A549 (cell line): ENCODE results near the gene SMYD5.
"Not testable (repeated sequence)": the region's sequence is repeated elsewhere in the genome, so short reads cannot be mapped to it uniquely, and the experiment has no call there.

Experiments used
- CHD2 ChIP-seq: fragments of 150-350 bp; IDR thresholded peaks from 2 replicates; pipeline ENCODE4 v1.6.1; 2014; ENCODE audit warnings: low read length; ENCODE audit not compliant: partially characterized antibody
- EHMT2 ChIP-seq: fragments of 200-600 bp; sonication (generic); IDR thresholded peaks from 2 replicates; pipeline ENCODE4 v1.6.1; 2016; ENCODE audit warnings: antibody characterized with exemption, low read depth, mild to moderate bottlenecking, moderate library complexity
- EP300 ChIP-seq, 2 experiments: fragments of >200 bp; sonication (Bioruptor Twin); formaldehyde crosslinking; IDR thresholded peaks; 2 replicates in 1 of 2; 3 replicates in 1 of 2; pipeline ENCODE4 v1.6.1; 2016 to 2017
- HDAC2 ChIP-seq: fragments of 200-600 bp; sonication (generic); IDR thresholded peaks from 2 replicates; pipeline ENCODE4 v1.6.1; 2016
- JUN ChIP-seq, 2 experiments: fragments of >200 bp; sonication (Bioruptor Twin); formaldehyde crosslinking; IDR thresholded peaks; 2 replicates in 1 of 2; 3 replicates in 1 of 2; pipeline ENCODE4 v1.6.1; 2016 to 2017
- POLR2A ChIP-seq: IDR thresholded peaks from 2 replicates; pipeline ENCODE4 v1.6.1; 2012; ENCODE audit warnings: mild to moderate bottlenecking, low read length
- POLR2AphosphoS2 ChIP-seq: conservative IDR thresholded peaks from 2 replicates; pipeline ENCODE4 v1.6.1; 2012; ENCODE audit warnings: low read length, improper control_type of control experiment, inconsistent platforms
- SMC3 ChIP-seq: fragments of >200 bp; sonication (Bioruptor Twin); formaldehyde crosslinking; IDR thresholded peaks from 3 replicates; pipeline ENCODE4 v1.6.1; 2018; ENCODE audit warnings: inconsistent platforms
- TF ChIP-seq, protein P1 (sequence below): fragments of >200 bp; sonication (Bioruptor Twin); formaldehyde crosslinking; IDR thresholded peaks from 3 replicates; pipeline ENCODE4 v1.5.1; 2016

DNA sequence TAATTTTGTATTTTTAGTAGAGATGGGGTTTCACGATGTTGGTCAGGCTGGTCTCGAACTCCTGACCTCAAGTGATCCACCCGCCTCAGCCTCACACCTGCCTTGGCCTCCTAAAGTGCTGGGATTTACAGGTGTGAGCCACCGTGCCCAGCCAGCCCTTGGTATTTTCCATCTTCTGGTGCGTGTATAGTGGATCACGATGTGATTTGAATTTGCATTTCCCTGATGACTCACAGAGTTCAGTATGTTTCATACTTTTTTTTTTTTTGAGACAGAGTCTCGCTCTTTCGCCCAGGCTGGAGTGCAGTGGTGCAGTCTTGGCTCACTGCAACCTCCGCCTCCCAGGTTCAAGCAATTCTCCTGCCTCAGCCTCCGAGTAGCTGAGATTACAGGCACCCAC is 13.8 kb upstream of the SMYD5 start:
- not testable (repeated sequence) for TF ChIP-seq JUN (IDR thresholded peaks at IDR 0.05); POLR2A; CHD2; EP300 (IDR thresholded peaks at IDR 0.05); HDAC2; POLR2AphosphoS2; EHMT2; SMC3
- TF ChIP-seq, protein P1, sequence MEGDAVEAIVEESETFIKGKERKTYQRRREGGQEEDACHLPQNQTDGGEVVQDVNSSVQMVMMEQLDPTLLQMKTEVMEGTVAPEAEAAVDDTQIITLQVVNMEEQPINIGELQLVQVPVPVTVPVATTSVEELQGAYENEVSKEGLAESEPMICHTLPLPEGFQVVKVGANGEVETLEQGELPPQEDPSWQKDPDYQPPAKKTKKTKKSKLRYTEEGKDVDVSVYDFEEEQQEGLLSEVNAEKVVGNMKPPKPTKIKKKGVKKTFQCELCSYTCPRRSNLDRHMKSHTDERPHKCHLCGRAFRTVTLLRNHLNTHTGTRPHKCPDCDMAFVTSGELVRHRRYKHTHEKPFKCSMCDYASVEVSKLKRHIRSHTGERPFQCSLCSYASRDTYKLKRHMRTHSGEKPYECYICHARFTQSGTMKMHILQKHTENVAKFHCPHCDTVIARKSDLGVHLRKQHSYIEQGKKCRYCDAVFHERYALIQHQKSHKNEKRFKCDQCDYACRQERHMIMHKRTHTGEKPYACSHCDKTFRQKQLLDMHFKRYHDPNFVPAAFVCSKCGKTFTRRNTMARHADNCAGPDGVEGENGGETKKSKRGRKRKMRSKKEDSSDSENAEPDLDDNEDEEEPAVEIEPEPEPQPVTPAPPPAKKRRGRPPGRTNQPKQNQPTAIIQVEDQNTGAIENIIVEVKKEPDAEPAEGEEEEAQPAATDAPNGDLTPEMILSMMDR = not testable (repeated sequence)
